Upper lobe of left lung (tissue), 4 donors: ENCODE measurements around the gene OLFM2.

ENCODE experiments used
- POLR2A ChIP-seq, 4 donors: fragments of 450-650 bp; IDR thresholded peaks; one replicate each; pipeline ENCODE4 v1.5.1; 2016 to 2017; ENCODE audit warnings: antibody characterized with exemption in 4 of 4, mild to moderate bottlenecking in 2 of 4
- TF ChIP-seq, protein P1 (sequence below), 6 experiments: fragments of 450-650 bp in 4 of 6; fragments of 200-600 bp in 2 of 6; sonication (generic) in 2 of 6; IDR thresholded peaks; one replicate each; pipeline ENCODE4 v1.5.1; 2016 to 2019; ENCODE audit warnings: antibody characterized with exemption in 6 of 6

DNA sequence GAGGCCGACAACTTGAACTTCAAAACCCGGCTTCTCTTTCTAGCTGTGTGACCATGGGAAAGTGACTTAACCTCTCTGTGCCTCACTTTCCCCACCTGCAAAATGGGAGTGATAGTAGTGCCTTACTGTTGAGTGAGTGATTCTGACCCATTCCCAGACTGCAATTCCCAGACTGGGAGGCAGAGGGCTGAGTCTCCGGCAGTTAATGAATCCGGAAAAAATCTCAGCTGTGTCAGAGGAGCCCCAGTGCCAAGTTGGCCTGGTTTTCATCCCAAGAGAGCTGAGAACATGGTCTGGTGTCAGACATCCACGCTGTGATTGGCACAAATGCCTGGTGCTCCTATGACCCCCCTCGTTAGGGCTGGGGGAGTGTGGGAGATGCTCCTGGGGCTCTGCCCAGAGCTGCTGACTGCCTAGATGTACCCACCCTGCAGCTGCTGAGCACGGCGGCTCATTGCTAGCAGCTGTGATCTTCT lies 51.2 kb downstream of the OLFM2 start:
- no peak for TF ChIP-seq POLR2A (IDR thresholded peaks at IDR 0.05)
- TF ChIP-seq, protein P1, sequence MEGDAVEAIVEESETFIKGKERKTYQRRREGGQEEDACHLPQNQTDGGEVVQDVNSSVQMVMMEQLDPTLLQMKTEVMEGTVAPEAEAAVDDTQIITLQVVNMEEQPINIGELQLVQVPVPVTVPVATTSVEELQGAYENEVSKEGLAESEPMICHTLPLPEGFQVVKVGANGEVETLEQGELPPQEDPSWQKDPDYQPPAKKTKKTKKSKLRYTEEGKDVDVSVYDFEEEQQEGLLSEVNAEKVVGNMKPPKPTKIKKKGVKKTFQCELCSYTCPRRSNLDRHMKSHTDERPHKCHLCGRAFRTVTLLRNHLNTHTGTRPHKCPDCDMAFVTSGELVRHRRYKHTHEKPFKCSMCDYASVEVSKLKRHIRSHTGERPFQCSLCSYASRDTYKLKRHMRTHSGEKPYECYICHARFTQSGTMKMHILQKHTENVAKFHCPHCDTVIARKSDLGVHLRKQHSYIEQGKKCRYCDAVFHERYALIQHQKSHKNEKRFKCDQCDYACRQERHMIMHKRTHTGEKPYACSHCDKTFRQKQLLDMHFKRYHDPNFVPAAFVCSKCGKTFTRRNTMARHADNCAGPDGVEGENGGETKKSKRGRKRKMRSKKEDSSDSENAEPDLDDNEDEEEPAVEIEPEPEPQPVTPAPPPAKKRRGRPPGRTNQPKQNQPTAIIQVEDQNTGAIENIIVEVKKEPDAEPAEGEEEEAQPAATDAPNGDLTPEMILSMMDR (IDR thresholded peaks at IDR 0.05): peak in 1 of 6 experiments; percentile 14
